ENCODE results near the gene PRIMPOL.
A peak's percentile ranks its signal among the peaks of the same experiment; 100 is the strongest.
"Not testable (repeated sequence)": the region's sequence is repeated elsewhere in the genome, so short reads cannot be mapped to it uniquely, and the experiment has no call there.

Gene PRIMPOL

DNA sequence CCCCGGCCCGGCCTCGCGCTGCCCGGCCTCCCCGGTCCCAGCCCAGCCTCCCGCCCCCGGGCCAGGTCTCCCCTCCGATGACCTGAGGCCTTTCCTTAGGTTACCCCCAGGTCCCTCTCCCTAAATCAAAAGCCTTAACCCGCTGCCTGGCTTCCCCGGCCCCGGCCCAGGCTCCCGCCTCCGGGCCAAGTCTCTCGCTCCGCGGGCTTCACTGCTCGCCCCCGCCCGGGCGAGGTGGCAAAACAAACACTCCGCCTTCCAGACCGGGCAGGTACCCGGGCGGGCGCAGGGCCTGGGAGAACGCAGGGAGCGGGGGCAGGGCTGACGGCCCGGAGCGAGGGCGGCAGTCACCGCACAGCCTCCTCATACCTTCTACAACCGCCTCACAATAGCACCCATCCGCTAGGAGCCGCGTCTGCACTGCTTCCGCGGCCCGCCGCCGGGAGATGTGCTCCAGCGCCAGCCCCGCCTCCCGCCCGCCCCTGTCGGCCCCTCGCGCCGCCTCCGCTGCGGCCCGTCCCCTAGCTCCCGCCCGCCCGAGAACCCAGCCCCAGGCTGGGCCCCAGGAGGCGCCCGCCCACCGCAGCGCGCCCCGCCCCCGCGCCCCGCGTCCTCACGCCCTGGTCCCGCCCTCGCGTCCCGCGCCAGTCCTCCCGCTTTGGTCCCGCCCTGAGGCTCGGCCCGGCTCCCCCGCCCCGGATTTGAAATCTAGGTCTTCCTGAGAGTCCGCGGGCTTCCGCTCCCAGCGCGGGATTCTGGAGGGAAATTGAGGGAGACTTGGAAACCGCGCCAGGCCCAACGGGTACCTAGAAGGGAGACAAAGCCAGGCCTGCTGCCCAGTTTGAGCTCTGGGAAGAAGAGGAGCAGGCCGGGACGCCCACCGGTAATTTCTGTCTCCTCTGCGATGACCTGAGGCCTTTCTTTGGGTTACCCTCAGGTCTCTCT lies at the start of gene PRIMPOL, which contains the start of gene CASP3:
TSS of gene PRIMPOL (plus strand) at position 713 of the 945 bp plus-strand sequence. CDS start 7,403 bp downstream, outside the sequence.
TSS of gene CASP3 (minus strand) at position 422 of the 945 bp plus-strand sequence. CDS start 10,994 bp downstream, outside the sequence.
- peak; percentile 76 for DNase-seq

GRCh38 chr4:184600982-184601381 lies 48.6 kb upstream of the PRIMPOL start:
- DNase-seq = not testable (repeated sequence)

GRCh38 chr4:184602857-184603256 lies 46.7 kb upstream of the PRIMPOL start:
- not testable (repeated sequence) for DNase-seq

DNA sequence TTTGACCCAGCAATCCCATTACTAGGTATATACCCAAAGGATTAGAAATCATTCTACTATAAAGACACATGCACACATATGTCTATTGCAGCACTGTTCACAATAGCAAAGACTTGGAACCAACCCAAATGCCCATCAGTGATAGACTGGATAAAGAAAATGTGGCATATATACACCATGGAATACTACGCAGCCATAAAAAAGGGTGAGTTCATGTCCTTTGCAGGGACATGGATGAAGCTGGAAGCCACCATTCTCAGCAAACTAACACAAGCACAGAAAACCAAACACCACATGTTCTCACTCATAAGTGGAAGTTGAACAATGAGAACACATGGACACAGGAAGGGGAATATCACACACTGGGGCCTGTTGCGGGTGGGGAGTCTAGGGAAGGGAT lies 42.1 kb upstream of the PRIMPOL start:
- DNase-seq = not testable (repeated sequence)

DNA sequence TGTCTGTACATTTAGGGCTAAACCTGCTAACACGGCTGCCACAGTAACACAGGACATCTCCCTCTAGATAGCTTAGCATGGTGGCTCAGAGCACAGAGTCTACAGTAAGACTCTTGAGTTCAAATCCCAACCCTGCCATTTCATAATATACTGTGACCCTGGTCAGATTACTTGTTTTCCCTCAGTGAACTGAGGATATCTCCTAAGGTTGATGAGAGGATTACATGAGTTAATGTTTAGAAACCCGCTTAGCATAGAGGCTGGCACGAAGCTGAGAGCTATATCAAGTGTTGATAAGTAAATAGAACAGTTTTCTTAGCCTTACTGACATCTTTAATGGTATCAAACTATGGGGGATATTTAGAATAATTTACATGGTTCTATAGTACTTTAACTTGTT lies 37.5 kb upstream of the PRIMPOL start:
- DNase-seq = no peak

- no peak for DNase-seq
Observed at GRCh38 chr4:184613405-184613804, 36.1 kb upstream of the PRIMPOL start.

DNA sequence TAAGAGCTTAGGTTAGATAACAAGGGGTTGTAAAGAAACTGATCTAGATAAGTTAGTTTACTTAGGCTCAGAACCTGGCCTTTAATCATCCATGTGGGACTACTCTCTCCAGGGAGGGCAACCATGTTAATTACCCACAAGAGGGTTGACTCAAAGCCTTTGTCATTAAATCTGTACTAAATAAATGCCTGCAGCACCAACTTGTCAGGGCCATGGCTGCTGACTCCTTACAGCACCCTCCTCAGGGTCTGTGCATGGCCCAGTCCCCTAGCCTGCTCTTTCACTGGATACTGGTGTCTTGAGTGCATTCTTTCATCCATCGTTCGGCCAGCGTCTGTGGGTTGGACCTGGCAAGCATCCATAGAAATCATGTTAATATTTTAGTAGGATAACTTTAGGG lies 35.0 kb upstream of the PRIMPOL start:
- DNase-seq = no peak

GRCh38 chr4:184616168-184616567 lies 33.4 kb upstream of the PRIMPOL start:
- DNase-seq = not testable (repeated sequence)

GRCh38 chr4:184616633-184617551 lies 32.6 kb upstream of the PRIMPOL start:
- DNase-seq = no peak

DNA sequence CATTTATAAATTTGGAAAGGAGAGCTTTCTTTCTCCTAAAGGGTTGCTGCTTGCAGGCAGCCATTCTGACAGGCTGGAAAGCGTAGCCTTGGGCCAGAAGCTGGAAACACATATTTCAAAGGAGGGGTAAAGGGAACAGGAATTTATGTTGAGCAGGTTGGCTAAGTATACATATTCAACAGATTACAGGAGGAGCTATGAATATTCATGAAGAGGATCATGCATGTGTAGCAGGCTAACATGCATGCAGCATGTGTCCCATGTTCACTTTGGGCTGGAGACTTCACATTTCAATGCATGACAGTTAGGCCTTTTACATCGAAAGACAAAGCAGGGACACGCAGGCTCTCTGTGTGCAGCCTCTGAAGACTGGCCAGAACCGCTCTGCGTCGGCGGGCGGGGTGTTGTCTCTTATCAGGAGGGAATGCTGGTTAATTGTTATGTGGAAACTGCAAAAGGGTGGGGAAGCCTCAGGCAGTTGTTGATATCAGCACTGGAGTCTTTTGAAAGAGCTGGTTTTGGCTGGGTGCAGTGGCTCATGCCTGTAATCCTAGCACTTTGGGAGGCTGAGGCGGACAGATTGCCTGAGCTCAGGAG lies 31.8 kb upstream of the PRIMPOL start:
- no peak for DNase-seq

DNA sequence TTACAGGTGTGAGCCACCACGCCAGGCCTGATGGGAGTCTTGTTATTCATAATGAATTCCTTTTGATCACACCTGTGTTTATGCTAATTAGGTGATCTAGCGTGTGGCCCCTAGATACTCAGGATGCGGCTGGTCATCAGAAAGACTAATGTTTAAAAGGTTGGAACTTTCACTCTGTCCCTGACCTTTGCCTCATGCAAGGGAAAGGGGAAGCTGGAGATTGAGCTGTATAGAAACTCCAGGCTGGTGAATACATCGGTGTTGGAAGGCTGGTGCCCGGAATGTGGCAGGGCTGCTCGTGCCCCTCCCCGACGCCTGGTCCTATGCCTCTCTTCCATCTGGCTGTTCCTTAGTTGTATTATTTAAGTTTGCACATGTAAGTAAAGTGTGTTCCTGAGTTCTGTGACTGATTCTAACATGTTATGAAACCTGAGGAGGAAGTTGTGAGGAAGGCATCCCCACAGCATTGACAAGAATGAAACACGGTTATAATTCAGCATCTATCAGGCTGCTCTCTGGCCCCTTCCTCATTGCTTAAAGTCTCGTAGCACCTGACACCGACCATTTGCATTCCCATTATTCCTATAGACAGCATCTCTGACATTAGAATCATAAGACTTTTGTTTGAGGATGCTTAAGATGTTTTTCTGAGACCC lies 29.2 kb upstream of the PRIMPOL start:
- DNase-seq = no peak

DNA sequence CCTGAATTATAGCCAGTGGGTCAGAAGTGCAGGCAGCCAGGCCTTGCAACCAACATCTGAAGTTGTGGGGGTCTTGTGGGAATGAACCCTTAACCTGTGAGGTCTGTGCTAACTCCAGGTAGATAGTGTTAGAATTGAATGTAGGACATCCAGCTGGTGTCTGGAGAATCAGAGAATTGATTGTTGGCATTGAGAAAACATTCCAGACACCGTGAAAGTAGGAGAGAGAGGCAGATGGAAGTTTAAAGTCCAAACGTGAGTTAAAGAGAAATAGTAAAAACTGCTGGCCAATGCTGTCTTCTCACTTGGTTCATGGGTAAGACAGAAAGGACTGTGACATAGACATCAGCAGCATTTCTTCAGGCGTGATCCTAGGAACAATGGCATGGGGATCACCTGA lies 28.0 kb upstream of the PRIMPOL start:
- DNase-seq = no peak

GRCh38 chr4:184624504-184624903 lies 25.0 kb upstream of the PRIMPOL start:
- not testable (repeated sequence) for DNase-seq

GRCh38 chr4:184624972-184625554 lies 24.5 kb upstream of the PRIMPOL start:
- no peak for DNase-seq

DNA sequence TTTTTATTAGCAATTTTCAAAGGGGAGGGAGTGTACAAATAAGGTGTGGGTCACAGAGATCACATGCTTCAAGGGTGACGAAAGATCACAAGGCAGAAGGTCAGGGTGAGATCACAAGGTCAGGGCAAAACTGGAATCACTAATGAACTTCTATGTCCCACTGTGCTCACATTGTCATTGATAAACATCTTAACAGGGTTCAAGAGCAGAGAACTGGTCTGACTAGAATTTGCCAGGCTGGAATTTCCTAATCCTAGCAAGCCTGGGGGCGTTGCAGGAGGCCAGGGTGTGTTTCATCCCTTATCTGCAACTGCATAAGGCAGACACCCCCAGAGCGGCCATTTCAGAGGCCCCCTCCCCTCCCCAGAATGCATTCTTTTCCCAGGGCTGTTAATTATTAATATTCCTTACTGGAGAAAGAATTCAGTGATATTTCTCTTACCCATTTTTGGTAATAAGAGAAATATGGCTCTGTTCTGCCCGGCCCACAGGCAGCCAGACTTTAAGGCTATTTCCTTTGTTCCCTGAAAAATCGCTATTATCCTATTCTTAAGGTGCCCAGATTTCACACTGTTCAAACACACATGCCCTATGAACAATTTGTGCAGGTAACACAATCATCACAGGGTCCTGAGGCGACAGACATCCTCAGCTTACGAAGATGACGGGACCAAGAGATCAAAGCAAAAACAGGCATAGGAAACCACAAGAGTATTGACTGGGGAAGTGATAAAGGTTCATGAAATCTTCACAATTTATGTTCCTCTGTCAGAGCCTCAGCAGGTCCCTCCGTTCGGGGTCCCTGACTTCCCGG lies 23.5 kb upstream of the PRIMPOL start:
- not testable (repeated sequence) for DNase-seq

- DNase-seq = no peak
Observed at GRCh38 chr4:184628103-184628502, 21.4 kb upstream of the PRIMPOL start.

- no peak for DNase-seq
Observed at GRCh38 chr4:184632842-184633241, 16.7 kb upstream of the PRIMPOL start.

- no peak for DNase-seq
Observed at GRCh38 chr4:184635381-184635780, 14.2 kb upstream of the PRIMPOL start.

DNA sequence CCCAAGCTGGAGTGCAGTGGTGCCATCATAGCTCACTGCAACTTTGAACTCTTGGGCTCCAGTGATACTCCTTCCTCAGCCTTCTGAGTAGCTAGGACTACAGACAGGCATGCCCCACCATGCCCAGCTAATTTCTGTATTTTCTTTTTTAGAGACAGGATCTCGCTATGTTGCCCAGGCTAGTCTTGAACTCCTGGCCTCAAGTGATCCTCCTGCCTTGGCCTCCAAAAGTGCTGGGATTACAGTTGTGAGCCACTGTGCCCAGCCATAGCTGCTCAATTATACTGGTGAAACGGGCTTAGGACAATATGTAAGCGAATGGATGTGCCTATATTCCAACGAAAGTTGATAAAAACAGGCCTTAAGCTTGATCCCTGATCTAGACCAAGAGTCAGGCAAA lies 13.4 kb upstream of the PRIMPOL start:
- no peak for DNase-seq

DNA sequence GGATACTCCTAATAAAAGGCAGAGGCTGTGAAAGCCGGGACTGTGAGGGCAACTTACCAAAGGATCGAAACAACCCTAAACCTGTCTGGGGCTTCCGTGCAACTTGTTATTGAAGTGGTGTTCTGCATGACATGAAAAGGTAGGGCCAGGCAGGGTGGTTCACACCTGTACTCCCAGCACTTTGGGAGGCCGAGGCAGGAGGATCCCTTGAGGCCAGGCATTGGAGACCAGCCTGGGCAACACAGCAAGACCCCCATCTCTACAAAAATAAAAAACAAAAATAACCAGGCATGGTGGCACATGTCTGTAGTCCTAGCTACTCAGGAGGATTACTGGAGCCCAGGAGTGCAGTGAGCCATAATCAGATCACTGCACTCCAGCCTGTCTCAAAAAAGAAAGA lies 12.6 kb upstream of the PRIMPOL start:
- no peak for DNase-seq

DNA sequence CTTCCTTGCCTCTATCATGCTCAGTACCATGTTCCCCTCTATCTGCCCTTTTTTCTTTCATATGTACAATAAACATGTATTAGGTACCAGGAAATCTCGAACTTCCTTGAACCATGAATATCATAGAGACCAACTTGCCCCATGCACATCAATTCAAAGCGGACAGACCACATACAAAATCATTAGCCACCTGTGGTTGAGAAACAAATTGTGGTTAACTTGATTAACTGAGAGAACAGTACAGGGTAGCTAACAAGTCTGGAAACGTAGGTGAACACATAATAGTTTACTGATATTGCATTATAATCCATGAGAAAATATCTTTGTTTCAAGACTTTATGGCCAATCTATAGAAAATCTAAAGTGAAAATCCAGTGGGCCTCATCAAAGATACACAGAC lies 8.5 kb upstream of the PRIMPOL start:
- DNase-seq = no peak
